ACC112 (cell line): ENCODE results near the gene SORT1.

ENCODE experiments used
- H2AFZ ChIP-seq: fragments of 200-600 bp; sonication (generic); one replicate; pipeline ENCODE4 v1.6.0; 2017; ENCODE audit warnings: antibody characterized with exemption, low read length; ENCODE audit not compliant: unreplicated experiment
- H3K27ac ChIP-seq: fragments of 200-600 bp; sonication (generic); 2 replicates; pipeline ENCODE4 v1.5.1; 2014; ENCODE audit warnings: low read depth, mild to moderate bottlenecking, antibody characterized with exemption, low read length, moderate library complexity
- H3K27me3 ChIP-seq: fragments of 200-600 bp; sonication (generic); 2 replicates; pipeline ENCODE4 v1.6.1; 2014; ENCODE audit warnings: mild to moderate bottlenecking, antibody characterized with exemption, low read length, moderate library complexity, mixed read lengths; ENCODE audit not compliant: insufficient read depth
- H3K36me3 ChIP-seq: fragments of 200-600 bp; sonication (generic); 2 replicates; pipeline ENCODE4 v1.6.1; 2016; ENCODE audit warnings: mild to moderate bottlenecking, antibody characterized with exemption, low read length, moderate library complexity, mixed read lengths; ENCODE audit not compliant: insufficient read depth
- H3K4me1 ChIP-seq: fragments of 200-600 bp; sonication (generic); one replicate; pipeline ENCODE4 v1.6.1; 2016; ENCODE audit warnings: low read length, mixed read lengths; ENCODE audit not compliant: insufficient read depth, unreplicated experiment, control insufficient read depth
- H3K4me3 ChIP-seq: fragments of 200-600 bp; sonication (generic); 2 replicates; pipeline ENCODE4 v1.5.1; 2014; ENCODE audit warnings: mild to moderate bottlenecking, low read depth, low read length
- H3K79me2 ChIP-seq: fragments of 200-600 bp; sonication (generic); one replicate; pipeline ENCODE4 v1.6.0; 2016; ENCODE audit warnings: low read length; ENCODE audit not compliant: control insufficient read depth, unreplicated experiment, insufficient read depth

Gene SORT1

DNA sequence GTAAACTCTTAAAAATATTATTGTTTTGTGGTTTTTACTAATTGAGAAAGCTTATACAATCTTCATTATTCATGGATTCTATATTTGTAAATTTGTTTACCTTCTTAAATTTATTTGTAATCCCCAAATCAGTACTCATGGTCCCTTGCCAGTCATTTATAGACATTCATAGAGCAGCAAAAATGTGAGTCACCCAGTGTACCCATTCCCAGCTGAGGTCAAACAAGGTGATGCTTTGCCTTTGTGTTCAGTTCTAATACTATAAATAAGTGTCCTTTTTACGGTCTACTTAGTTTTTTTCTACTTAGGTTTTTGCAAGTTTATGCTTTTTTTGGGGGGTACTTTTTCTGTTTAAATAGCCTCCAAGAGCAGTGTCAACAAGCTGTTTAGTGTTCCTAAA is 36.1 kb downstream of the SORT1 start:
- peaks cover 27% of the 10 kb centered on the region for H3K4me1 ChIP-seq
- H3K27ac ChIP-seq, result peak overlapping the region; percentile 28
- no peaks in the 10 kb centered on the region for H3K27me3 ChIP-seq
- no peaks in the 10 kb centered on the region for H3K79me2 ChIP-seq
- H2AFZ ChIP-seq, result peak overlapping the region; percentile 34
- no peaks in the 10 kb centered on the region for H3K36me3 ChIP-seq
- H3K4me3 ChIP-seq, result no peak overlapping the region

DNA sequence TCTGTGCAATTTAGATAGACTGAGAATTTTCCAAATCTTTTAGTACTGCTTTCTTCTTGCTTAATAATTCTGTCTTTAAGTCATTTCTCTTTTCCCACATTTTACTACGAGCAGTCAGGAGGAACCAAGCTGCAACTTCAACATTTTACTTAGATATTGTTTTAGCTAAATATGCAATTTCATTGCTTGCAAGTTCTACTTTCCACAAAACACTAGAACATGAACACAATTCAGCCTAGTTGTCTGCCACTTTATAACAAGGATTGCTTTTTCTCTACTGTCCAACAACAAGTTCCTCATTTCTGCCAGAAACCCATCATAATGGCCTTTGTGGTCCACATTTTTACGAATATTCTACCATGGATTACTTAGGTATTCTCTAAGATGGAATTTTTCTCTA is 36.6 kb downstream of the SORT1 start:
- H3K4me3 ChIP-seq, result no peak overlapping the region
- H3K27ac ChIP-seq, result peak overlapping the region; percentile 28; the same call in 1 of the 2 replicates
- H3K27me3 ChIP-seq, result no peaks in the 10 kb centered on the region
- H3K36me3 ChIP-seq, result no peaks in the 10 kb centered on the region
- no peaks in the 10 kb centered on the region for H3K79me2 ChIP-seq
- H2AFZ ChIP-seq, result no peak overlapping the region
- H3K4me1 ChIP-seq, result peaks cover 25% of the 10 kb centered on the region

DNA sequence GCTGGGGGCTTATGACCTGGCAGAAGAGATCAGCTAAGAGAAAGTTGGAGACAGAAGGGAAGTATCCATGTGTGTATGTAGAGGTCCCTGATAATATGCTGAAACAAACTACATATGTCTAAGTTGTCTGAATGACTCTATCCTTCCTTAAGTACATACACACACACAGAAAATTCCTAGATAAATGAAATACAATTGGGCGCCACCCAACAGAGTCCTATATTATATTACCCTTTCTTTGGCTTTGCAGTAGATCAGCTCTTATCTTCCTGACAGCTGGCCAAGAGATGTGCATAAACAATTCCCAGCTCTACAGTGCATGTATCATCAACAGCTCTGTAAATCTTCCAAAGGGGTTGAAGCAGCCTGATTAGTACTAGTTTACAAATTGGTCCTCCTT is 40.1 kb downstream of the SORT1 start:
- Histone ChIP-seq H3K79me2 (no peaks in the 10 kb centered on the region), H3K27ac (no peak overlapping the region), H3K4me1 (peaks cover 19% of the 10 kb centered on the region), H3K27me3 (no peaks in the 10 kb centered on the region), H2AFZ (no peak overlapping the region), H3K4me3 (no peak overlapping the region), H3K36me3 (no peaks in the 10 kb centered on the region)

GRCh38 chr1:109356915-109357314 is 40.8 kb downstream of the SORT1 start:
- no peaks in the 10 kb centered on the region for H3K36me3 ChIP-seq
- H3K27ac ChIP-seq, result no peak overlapping the region

GRCh38 chr1:109356505-109356904 is 41.2 kb downstream of the SORT1 start:
- no peaks in the 10 kb centered on the region for H3K79me2 ChIP-seq
- H3K4me1 ChIP-seq, result peaks cover 8% of the 10 kb centered on the region
- no peaks in the 10 kb centered on the region for H3K27me3 ChIP-seq
- H3K36me3 ChIP-seq, result no peaks in the 10 kb centered on the region
- no peak overlapping the region for H3K27ac ChIP-seq
- H3K4me3 ChIP-seq, result no peak overlapping the region
- H2AFZ ChIP-seq, result no peak overlapping the region

More at GRCh38 chr1:109356915-109357314, 40.8 kb downstream of the SORT1 start:
- H3K4me3 ChIP-seq, result no peak overlapping the region
- no peak overlapping the region for H2AFZ ChIP-seq
- H3K27me3 ChIP-seq, result no peaks in the 10 kb centered on the region
- H3K4me1 ChIP-seq, result peaks cover 12% of the 10 kb centered on the region
- no peaks in the 10 kb centered on the region for H3K79me2 ChIP-seq

DNA sequence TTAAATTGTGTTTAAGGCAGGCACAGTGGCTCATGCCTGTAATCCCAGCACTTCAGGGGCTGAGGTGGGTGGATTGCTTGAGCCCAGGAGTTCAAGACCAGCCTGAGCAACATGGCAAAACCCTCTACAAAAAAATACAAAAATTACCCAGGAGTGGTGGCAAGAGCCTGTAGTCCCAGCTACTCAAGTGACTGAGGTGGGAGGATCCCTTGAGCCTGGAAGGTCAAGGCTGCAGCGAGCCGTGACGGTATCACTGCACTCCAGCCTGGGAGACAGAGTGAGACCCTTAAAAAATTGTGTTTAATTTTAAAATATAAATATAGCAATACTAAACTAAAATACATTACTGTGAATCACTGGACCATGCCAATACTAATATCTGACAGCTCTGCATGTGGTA is 42.8 kb downstream of the SORT1 start:
- Histone ChIP-seq H3K4me1 (no peaks in the 10 kb centered on the region), H3K79me2 (no peaks in the 10 kb centered on the region), H3K27me3 (no peaks in the 10 kb centered on the region), H3K36me3 (no peaks in the 10 kb centered on the region), H2AFZ (no peak overlapping the region), H3K27ac (no peak overlapping the region), H3K4me3 (no peak overlapping the region)

GRCh38 chr1:109351457-109351856 is 46.3 kb downstream of the SORT1 start:
- no peaks in the 10 kb centered on the region for H3K4me1 ChIP-seq
- H3K36me3 ChIP-seq, result no peaks in the 10 kb centered on the region
- no peak overlapping the region for H2AFZ ChIP-seq
- H3K79me2 ChIP-seq, result no peaks in the 10 kb centered on the region
- no peak overlapping the region for H3K4me3 ChIP-seq
- no peak overlapping the region for H3K27ac ChIP-seq
- H3K27me3 ChIP-seq, result no peaks in the 10 kb centered on the region

DNA sequence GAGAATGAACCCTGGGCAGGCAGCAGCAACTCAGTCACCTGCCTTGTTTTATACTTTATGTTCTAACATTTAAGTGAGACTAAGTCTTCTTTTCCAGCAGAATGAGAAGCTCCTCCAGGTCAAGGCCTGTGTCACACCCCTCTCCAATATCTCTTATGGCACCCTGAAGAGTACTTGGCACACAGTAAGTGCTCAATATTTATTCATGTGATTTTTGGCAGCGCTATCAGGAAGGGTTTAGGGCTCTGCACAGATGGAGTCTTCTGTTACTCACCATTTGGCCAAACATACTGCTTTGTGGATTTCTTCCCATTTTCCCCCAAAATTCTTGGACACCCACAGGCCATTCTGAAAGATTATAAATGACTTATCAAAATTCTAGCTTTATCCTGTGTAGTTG is 47.1 kb downstream of the SORT1 start:
- Histone ChIP-seq H2AFZ (no peak overlapping the region), H3K79me2 (no peaks in the 10 kb centered on the region), H3K4me3 (no peak overlapping the region), H3K27ac (no peak overlapping the region), H3K36me3 (no peaks in the 10 kb centered on the region), H3K4me1 (no peaks in the 10 kb centered on the region), H3K27me3 (no peaks in the 10 kb centered on the region)

DNA sequence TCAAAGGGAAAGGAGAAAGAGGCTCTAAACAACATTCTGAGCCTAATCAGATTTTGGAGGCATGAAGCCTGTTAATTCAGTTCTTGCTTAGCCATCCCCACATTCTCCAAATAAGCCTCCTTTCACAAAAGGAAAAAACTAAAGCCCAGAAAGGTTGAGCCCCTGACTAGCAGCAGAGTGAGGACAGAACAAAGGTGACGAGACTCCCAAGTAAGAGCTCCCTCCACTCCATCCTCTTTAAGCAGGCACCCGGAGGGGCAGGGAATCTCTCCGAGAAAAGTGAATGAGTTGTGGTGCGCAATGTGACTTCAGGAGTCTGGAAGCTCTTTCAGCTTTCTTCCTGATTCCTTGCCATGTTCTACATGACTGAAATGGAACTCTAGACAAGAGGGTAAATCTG is 47.5 kb downstream of the SORT1 start:
- H3K27ac ChIP-seq, result no peak overlapping the region
- no peaks in the 10 kb centered on the region for H3K36me3 ChIP-seq
- H2AFZ ChIP-seq, result no peak overlapping the region
- no peaks in the 10 kb centered on the region for H3K27me3 ChIP-seq
- no peaks in the 10 kb centered on the region for H3K79me2 ChIP-seq
- H3K4me1 ChIP-seq, result no peaks in the 10 kb centered on the region
- no peak overlapping the region for H3K4me3 ChIP-seq

DNA sequence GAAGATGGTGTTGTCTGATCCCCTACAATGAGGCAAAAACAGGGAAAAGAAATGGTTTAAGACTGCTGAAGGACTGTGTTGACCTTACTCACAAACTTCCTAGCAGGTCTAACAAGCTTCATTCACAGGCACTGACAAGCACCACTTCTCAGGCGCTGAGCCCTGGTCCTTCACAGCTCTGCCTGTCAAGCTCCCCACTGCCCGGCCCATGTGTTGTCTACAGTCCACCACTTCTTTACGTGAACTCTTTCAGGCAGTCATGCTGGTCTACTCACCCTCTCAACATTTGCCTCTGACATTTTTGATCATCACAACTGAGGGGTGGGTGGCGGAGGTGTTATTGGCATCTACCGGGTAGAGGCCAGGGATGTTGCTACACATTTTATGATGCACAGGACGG is 50.2 kb downstream of the SORT1 start:
- H3K27me3 ChIP-seq, result no peaks in the 10 kb centered on the region
- no peak overlapping the region for H3K27ac ChIP-seq
- no peak overlapping the region for H2AFZ ChIP-seq
- no peaks in the 10 kb centered on the region for H3K36me3 ChIP-seq
- H3K4me3 ChIP-seq, result no peak overlapping the region
- H3K4me1 ChIP-seq, result no peaks in the 10 kb centered on the region
- no peaks in the 10 kb centered on the region for H3K79me2 ChIP-seq

- H3K4me1 ChIP-seq, result no peaks in the 10 kb centered on the region
- no peak overlapping the region for H2AFZ ChIP-seq
- H3K27me3 ChIP-seq, result no peaks in the 10 kb centered on the region
- no peak overlapping the region for H3K27ac ChIP-seq
- H3K79me2 ChIP-seq, result no peaks in the 10 kb centered on the region
- H3K36me3 ChIP-seq, result no peaks in the 10 kb centered on the region
- H3K4me3 ChIP-seq, result no peak overlapping the region
These were observed 55.5 kb downstream of the SORT1 start for GRCh38 chr1:109341944-109342930.
